GM11168 (cell line): ENCODE measurements around the gene B3GNT2.
"Not testable (repeated sequence)": the region's sequence is repeated elsewhere in the genome, so short reads cannot be mapped to it uniquely, and the experiment has no call there.

ENCODE experiments used
- in situ Hi-C: fragments of 300-500 bp; cut with MboI; formaldehyde crosslinking; loops from one replicate; pipeline ENCODE4 v1.12.0; 2022; ENCODE audit warnings: low sequenced_read_pairs; ENCODE audit not compliant: unreplicated experiment

B3GNT2 gene

GRCh38 chr2:62268681-62269188 lies 72.8 kb downstream of the B3GNT2 start:
- in situ Hi-C loops = not testable (repeated sequence)

- in situ Hi-C loops = no loop called here
Observed at GRCh38 chr2:62270728-62271127, 74.8 kb downstream of the B3GNT2 start.
